ENCODE measurements around the gene DYNLT4. TPM values are rescaled to one million over a fixed set of nuclear protein-coding genes. Genes with fewer than 3 reads are reported as not detected.
"Not testable (repeated sequence)": the region's sequence is repeated elsewhere in the genome, so short reads cannot be mapped to it uniquely, and the experiment has no call there.

Gene DYNLT4
- total RNA-seq, 1 donor from 2014 or later = not detected

- H3K9me3 ChIP-seq (ENCODE audit: control insufficient read depth in 3 of 3, low read length in 3 of 3); H3K36me3 ChIP-seq (ENCODE audit: control insufficient read depth in 3 of 3, insufficient read depth in 3 of 3, low read length in 3 of 3); H3K4me3 ChIP-seq (ENCODE audit: low read length in 3 of 3); H3K27me3 ChIP-seq (ENCODE audit: control insufficient read depth in 3 of 3, insufficient read depth in 3 of 3, low read length in 3 of 3): not testable (repeated sequence)
- H3K27ac ChIP-seq (ENCODE audit: low read depth, low read length) = peak overlapping the region; percentile 98
- H3K9ac ChIP-seq (ENCODE audit: low read depth in 1 of 3, low read length in 3 of 3) = peak overlapping the region in 1 of 3 donors; percentile 3
- peaks cover 55 to 78% (median 70%) of the 10 kb centered on the region in 3 donors for H3K4me1 ChIP-seq (ENCODE audit: control insufficient read depth in 3 of 3, insufficient read depth in 3 of 3, low read length in 3 of 3)
These were observed 3.6 kb upstream of the DYNLT4 start for GRCh38 chr1:44810762-44811105.

DNA sequence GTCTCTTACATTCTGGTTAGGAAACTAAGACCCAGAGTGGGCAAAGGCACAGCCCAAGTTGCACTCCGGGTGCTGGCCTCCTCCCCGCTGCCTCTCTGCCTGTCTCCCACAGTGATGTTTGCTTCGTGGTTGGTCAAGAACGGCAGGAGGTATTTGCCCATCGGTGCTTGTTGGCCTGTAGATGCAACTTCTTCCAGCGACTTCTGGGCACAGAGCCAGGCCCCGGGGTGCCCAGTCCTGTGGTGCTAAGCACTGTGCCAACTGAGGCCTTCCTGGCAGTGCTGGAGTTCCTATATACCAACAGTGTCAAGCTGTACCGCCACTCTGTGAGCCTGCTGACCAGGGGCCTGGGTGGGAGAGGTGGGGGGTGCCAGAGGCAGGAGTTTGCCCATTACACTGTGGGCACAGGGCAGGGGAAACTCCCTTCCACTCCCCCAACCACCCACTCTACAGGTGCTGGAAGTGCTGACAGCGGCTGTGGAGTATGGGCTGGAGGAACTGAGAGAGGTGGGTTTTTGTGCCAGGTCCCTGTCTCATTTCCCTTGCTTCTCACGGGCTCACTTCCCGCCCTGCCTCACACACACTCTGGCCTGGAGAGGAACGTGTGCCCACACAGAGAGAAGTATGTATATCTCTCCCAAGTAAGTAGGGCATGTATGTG lies 3.1 kb upstream of the DYNLT4 start:
- H3K4me3 ChIP-seq (ENCODE audit: low read length in 3 of 3) = peak overlapping the region in 1 of 3 donors; percentile 22
- H3K27ac ChIP-seq (ENCODE audit: low read depth, low read length) = peak overlapping the region; percentile 98
- peaks cover 6 to 13% (median 7%) of the 10 kb centered on the region in 3 donors for H3K36me3 ChIP-seq (ENCODE audit: control insufficient read depth in 3 of 3, insufficient read depth in 3 of 3, low read length in 3 of 3)
- H3K27me3 ChIP-seq (ENCODE audit: control insufficient read depth in 3 of 3, insufficient read depth in 3 of 3, low read length in 3 of 3) = no peaks in the 10 kb centered on the region
- H3K9ac ChIP-seq (ENCODE audit: low read depth in 1 of 3, low read length in 3 of 3) = peak overlapping the region in 1 of 3 donors; percentile 85
- H3K9me3 ChIP-seq (ENCODE audit: control insufficient read depth in 3 of 3, low read length in 3 of 3) = no peaks in the 10 kb centered on the region
- peaks cover 56 to 82% (median 75%) of the 10 kb centered on the region in 3 donors for H3K4me1 ChIP-seq (ENCODE audit: control insufficient read depth in 3 of 3, insufficient read depth in 3 of 3, low read length in 3 of 3)

- peak overlapping the region; percentile 98 for H3K27ac ChIP-seq (ENCODE audit: low read depth, low read length)
- H3K36me3 ChIP-seq (ENCODE audit: control insufficient read depth in 3 of 3, insufficient read depth in 3 of 3, low read length in 3 of 3) = peaks cover 11 to 16% (median 15%) of the 10 kb centered on the region in 3 donors
- H3K4me1 ChIP-seq (ENCODE audit: control insufficient read depth in 3 of 3, insufficient read depth in 3 of 3, low read length in 3 of 3) = peaks cover 58 to 83% (median 80%) of the 10 kb centered on the region in 3 donors
- peak overlapping the region; percentile 54 to 61 (median 61) for H3K4me3 ChIP-seq (ENCODE audit: low read length in 3 of 3)
- no peaks in the 10 kb centered on the region for H3K27me3 ChIP-seq (ENCODE audit: control insufficient read depth in 3 of 3, insufficient read depth in 3 of 3, low read length in 3 of 3)
- no peaks in the 10 kb centered on the region for H3K9me3 ChIP-seq (ENCODE audit: control insufficient read depth in 3 of 3, low read length in 3 of 3)
- peak overlapping the region; percentile 63 to 85 (median 69) for H3K9ac ChIP-seq (ENCODE audit: low read depth in 1 of 3, low read length in 3 of 3)
These were observed 2.1 kb upstream of the DYNLT4 start for GRCh38 chr1:44808938-44809917.

DNA sequence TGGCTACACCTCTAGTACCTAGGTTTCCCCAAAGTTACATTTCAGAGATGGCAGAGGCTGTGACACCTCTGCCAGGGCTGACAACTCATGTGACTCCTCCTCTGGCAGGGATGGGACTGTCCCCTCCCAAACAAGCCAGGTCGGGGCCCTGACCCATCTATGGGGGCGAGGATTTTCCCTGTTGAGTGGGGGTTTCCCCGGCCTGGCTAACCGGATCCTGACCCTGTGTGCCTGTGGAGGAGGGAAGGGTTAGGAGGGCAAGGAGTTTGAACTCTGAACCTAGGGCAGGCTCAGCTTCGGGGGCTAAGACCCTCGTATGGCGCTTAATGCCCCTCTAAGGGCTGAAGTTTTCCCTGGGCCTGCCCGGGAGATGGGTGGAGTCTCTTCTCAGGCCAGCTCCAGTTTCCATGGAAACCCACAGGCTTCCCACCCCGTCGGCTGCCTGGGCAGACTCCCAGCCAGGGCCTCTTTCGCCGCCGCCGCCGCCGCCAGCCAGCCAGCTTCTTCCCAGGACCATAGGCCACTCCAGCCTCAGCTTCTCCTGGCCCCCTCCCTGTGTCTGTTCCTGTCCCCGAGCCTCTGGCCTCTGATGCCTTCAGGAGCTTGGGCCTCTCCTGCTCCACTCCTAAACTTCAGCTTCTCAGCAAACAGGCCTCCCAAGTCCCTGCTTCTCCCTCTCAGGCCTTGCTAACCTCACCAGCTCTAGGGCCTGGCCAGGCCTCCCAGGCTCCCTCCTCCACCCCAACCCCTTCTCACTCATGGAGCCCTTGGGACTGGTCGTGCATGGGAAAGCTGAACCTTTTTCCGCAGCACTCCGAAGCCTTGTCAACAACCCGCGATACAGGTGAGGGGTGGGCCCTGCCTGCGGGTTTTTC lies 1.1 kb upstream of the DYNLT4 start, which contains the start of gene BTBD19:
Gene BTBD19, plus strand, starts transcription at position 461 of the 875 bp plus-strand sequence. Its CDS starts 298 bp downstream, at position 759.
- no peaks in the 10 kb centered on the region for H3K27me3 ChIP-seq (ENCODE audit: control insufficient read depth in 3 of 3, insufficient read depth in 3 of 3, low read length in 3 of 3)
- H3K4me3 ChIP-seq (ENCODE audit: low read length in 3 of 3) = peak within 1 kb of the TSS; percentile 54 to 61 (median 61)
- peaks cover 20 to 24% (median 23%) of the 10 kb centered on the region in 3 donors for H3K36me3 ChIP-seq (ENCODE audit: control insufficient read depth in 3 of 3, insufficient read depth in 3 of 3, low read length in 3 of 3)
- H3K4me1 ChIP-seq (ENCODE audit: control insufficient read depth in 3 of 3, insufficient read depth in 3 of 3, low read length in 3 of 3) = peaks cover 60 to 86% (median 85%) of the 10 kb centered on the region in 3 donors
- H3K27ac ChIP-seq (ENCODE audit: low read depth, low read length) = peak within 1 kb of the TSS; percentile 98
- H3K9ac ChIP-seq (ENCODE audit: low read depth in 1 of 3, low read length in 3 of 3) = peak within 1 kb of the TSS; percentile 69 to 87 (median 85)
- no peaks in the 10 kb centered on the region for H3K9me3 ChIP-seq (ENCODE audit: control insufficient read depth in 3 of 3, low read length in 3 of 3)

DNA sequence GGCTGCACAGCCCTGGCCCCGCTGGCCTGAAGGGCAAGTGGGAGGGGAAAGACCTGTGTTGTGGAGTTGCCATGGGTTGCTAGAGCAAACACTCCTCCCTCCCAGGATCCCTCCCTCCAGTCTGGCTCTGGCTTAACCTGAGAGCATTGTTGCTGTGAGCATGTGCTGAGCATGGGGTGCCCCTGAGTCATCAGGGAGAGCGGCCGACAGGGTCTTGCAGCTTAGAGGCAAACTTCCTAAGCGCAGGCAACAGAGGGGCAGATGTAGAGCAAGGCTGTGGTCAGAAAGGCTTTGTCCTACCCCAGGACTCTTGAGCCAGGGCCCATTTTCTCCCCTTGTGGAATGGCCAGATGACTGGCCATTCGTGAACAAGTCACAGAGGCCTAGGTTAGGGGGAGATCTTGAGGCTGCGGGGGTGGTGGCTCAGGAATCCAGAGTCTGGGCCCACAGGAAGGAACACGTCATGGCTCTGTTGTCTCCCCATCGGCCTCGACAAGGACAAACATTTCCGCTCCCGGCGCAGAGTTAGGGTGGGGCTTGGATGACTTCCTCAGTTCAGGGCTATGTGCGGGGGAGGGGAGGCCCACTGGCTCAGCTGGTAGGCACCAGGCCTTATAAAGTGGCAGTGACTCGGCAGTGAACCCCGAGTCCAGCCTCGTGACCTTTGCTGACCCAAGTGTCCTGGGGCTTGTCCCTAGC lies 362 bp upstream of the DYNLT4 start:
- Histone ChIP-seq H3K36me3 (ENCODE audit: control insufficient read depth in 3 of 3, insufficient read depth in 3 of 3, low read length in 3 of 3) (peaks cover 23 to 32% (median 25%) of the 10 kb centered on the region in 3 donors), H3K27me3 (ENCODE audit: control insufficient read depth in 3 of 3, insufficient read depth in 3 of 3, low read length in 3 of 3) (no peaks in the 10 kb centered on the region), H3K9ac (ENCODE audit: low read depth in 1 of 3, low read length in 3 of 3) (peak overlapping the region; percentile 69 to 87 (median 85)), H3K4me1 (ENCODE audit: control insufficient read depth in 3 of 3, insufficient read depth in 3 of 3, low read length in 3 of 3) (peaks cover 65 to 87% (median 86%) of the 10 kb centered on the region in 3 donors), H3K27ac (ENCODE audit: low read depth, low read length) (peak overlapping the region; percentile 98), H3K4me3 (ENCODE audit: low read length in 3 of 3) (peak overlapping the region; percentile 24 to 66 (median 52)), H3K9me3 (ENCODE audit: control insufficient read depth in 3 of 3, low read length in 3 of 3) (no peaks in the 10 kb centered on the region)

- Histone ChIP-seq H3K36me3 (ENCODE audit: control insufficient read depth in 3 of 3, insufficient read depth in 3 of 3, low read length in 3 of 3) (peaks cover 23 to 38% (median 31%) of the 10 kb centered on the region in 3 donors), H3K9ac (ENCODE audit: low read depth in 1 of 3, low read length in 3 of 3) (peak overlapping the region; percentile 63 to 87 (median 85)), H3K27me3 (ENCODE audit: control insufficient read depth in 3 of 3, insufficient read depth in 3 of 3, low read length in 3 of 3) (no peaks in the 10 kb centered on the region), H3K4me3 (ENCODE audit: low read length in 3 of 3) (peak overlapping the region; percentile 52 to 66 (median 55)), H3K27ac (ENCODE audit: low read depth, low read length) (peak overlapping the region; percentile 98), H3K4me1 (ENCODE audit: control insufficient read depth in 3 of 3, insufficient read depth in 3 of 3, low read length in 3 of 3) (peaks cover 65 to 86% (median 84%) of the 10 kb centered on the region in 3 donors), H3K9me3 (ENCODE audit: control insufficient read depth in 3 of 3, low read length in 3 of 3) (no peaks in the 10 kb centered on the region)
These were observed 987 bp downstream of the DYNLT4 start for GRCh38 chr1:44806025-44806703.

DNA sequence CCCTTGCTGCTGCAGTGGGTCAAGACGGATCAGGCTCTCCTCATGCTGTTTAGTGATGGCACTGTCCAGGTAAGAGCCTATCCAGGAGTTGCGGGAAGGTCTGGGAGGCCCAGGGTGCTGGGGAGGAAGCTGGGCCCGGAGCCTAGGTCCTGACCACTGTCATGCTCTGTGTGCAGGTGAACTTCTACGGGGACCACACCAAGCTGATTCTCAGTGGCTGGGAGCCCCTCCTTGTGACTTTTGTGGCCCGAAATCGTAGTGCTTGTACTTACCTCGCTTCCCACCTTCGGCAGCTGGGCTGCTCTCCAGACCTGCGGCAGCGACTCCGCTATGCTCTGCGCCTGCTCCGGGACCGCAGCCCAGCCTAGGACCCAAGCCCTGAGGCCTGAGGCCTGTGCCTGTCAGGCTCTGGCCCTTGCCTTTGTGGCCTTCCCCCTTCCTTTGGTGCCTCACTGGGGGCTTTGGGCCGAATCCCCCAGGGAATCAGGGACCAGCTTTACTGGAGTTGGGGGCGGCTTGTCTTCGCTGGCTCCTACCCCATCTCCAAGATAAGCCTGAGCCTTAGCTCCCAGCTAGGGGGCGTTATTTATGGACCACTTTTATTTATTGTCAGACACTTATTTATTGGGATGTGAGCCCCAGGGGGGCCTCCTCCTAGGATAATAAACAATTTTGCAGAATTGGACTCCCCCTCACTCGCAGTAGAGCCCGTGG lies 1.7 kb downstream of the DYNLT4 start:
- Histone ChIP-seq H3K27me3 (ENCODE audit: control insufficient read depth in 3 of 3, insufficient read depth in 3 of 3, low read length in 3 of 3) (no peaks in the 10 kb centered on the region), H3K9me3 (ENCODE audit: control insufficient read depth in 3 of 3, low read length in 3 of 3) (no peaks in the 10 kb centered on the region), H3K4me3 (ENCODE audit: low read length in 3 of 3) (no peak overlapping the region), H3K27ac (ENCODE audit: low read depth, low read length) (peak overlapping the region; percentile 98), H3K36me3 (ENCODE audit: control insufficient read depth in 3 of 3, insufficient read depth in 3 of 3, low read length in 3 of 3) (peaks cover 23 to 38% (median 30%) of the 10 kb centered on the region in 3 donors), H3K9ac (ENCODE audit: low read depth in 1 of 3, low read length in 3 of 3) (no peak overlapping the region), H3K4me1 (ENCODE audit: control insufficient read depth in 3 of 3, insufficient read depth in 3 of 3, low read length in 3 of 3) (peaks cover 61 to 85% (median 85%) of the 10 kb centered on the region in 3 donors)

DNA sequence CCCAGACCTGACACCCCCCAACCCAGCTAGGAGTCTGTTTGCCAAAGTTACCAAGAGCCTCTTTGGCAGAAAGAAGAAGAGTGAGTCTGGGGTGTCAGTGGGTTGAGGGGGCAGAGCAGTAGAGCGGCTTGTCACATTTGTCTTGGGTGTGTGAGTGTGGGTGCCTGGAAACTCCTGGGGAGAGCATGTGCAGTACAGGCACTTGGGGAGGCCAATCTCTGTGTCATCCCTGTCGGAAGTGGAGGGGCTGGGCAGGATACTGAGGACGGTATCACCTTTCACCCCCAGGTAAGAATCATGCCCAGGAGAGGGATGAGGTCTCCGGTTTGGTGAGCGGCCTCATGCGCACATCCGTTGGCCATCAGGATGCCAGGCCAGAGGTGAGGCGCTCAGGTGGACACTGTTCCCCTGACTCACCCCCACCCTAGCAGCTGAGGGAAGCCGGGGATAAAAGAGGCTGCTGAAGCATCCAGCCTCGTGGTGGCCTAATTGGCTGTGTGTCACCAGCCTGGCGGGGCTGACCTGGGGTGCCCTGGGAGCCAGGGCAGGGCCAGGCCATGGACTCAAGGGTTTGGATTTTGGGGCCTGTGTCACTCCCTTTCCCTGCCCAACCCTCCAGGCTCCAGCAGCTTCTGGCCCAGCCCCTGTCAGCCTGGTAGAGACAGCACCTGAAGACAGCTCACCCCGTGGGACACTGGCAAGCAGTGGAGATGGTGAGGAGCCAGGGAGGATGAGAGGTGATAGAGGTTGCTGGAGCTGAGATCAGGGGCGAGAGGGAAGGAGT lies 3.6 kb downstream of the DYNLT4 start:
- Histone ChIP-seq H3K27ac (ENCODE audit: low read depth, low read length) (peak overlapping the region; percentile 55), H3K4me1 (ENCODE audit: control insufficient read depth in 3 of 3, insufficient read depth in 3 of 3, low read length in 3 of 3) (peaks cover 41 to 77% (median 70%) of the 10 kb centered on the region in 3 donors), H3K9me3 (ENCODE audit: control insufficient read depth in 3 of 3, low read length in 3 of 3) (no peaks in the 10 kb centered on the region), H3K9ac (ENCODE audit: low read depth in 1 of 3, low read length in 3 of 3) (peak overlapping the region in 2 of 3 donors; percentile 7 to 40), H3K4me3 (ENCODE audit: low read length in 3 of 3) (no peak overlapping the region), H3K36me3 (ENCODE audit: control insufficient read depth in 3 of 3, insufficient read depth in 3 of 3, low read length in 3 of 3) (peaks cover 23 to 38% (median 30%) of the 10 kb centered on the region in 3 donors), H3K27me3 (ENCODE audit: control insufficient read depth in 3 of 3, insufficient read depth in 3 of 3, low read length in 3 of 3) (no peaks in the 10 kb centered on the region)

Data from skeletal muscle tissue (tissue), 4 donors.